Ecto neural progenitor cell (in vitro differentiated cells): ENCODE measurements around the gene PHKG1.
"Not testable (repeated sequence)": the region's sequence is repeated elsewhere in the genome, so short reads cannot be mapped to it uniquely, and the experiment has no call there.

ENCODE experiments used
- DNase-seq: peaks from one replicate; pipeline ENCODE4 v3.0.0-alpha.2; 2018; ENCODE audit warnings: low spot score

The PHKG1 gene

DNA sequence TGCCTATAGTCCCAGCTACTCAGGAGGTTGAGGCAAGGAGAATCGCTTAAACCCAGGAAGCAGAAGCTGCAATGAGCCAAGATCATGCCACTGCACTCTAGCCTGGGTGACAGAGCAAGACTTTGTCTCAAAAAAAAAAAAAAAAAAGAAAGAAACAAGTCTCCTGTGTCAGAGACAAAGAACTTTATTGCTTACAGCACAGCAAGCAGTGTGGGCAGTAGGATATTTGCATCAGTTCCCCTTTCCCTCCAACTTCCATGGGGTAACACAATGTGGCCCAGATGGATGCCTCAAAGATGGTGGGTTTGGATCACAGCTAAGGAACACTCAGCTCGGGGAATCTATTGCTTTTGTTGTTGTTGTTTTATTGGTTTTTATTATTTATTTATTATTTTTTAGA, 47.0 kb downstream of the PHKG1 start:
- DNase-seq, result not testable (repeated sequence)

- DNase-seq, result no peak
Measured at GRCh38 chr7:56040730-56041129, 52.0 kb downstream of the PHKG1 start.

DNA sequence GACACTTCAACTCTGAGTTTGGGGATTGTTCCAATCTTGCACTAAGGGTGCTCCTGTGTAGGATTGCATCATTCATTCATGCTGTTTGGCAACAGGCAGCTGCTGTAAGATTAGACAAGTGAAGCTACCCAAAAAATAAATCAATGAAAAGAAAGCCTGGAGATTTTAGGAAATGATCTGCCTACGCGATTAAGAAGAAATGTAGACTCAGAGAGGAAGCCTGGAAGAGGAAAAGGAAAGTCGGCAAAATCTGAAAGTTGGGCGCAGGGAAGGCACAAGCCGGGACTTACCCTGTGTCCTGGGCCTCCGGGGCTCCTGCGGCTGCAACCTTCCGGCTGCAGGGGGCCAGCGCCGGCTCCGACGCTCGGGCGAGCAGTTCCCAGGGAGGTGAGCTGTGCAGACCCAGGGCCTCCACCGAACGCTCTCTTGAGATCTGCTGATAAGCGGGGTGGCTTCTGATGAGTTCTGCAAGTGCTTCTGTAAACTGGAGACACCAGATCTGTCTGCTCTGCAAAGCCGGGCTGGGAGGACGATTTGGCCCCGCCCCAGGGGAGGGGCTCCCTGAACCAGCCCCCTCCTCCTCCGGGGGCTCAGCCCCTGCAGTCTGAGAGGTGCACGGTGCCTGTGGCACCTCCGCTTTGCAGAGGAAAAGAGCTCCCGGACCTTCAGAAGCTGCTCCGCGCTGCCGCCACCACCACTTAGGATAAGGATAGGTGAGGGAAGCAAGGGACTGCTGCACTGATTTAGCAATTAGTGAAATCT, 58.9 kb downstream of the PHKG1 start:
- DNase-seq, result peak; percentile 88

- not testable (repeated sequence) for DNase-seq
Measured at GRCh38 chr7:56032578-56032977, 60.2 kb downstream of the PHKG1 start.

GRCh38 chr7:56031556-56031955, 61.2 kb downstream of the PHKG1 start:
- not testable (repeated sequence) for DNase-seq

- DNase-seq, result no peak
Measured at GRCh38 chr7:56030340-56030739, 62.4 kb downstream of the PHKG1 start.
